Testis (tissue), 3 donors: ENCODE measurements around the gene SRSF1. TPM values are rescaled to one million over a fixed set of nuclear protein-coding genes. Genes with fewer than 3 reads are reported as not detected.
A peak's percentile ranks its signal among the peaks of the same experiment; 100 is the strongest.

Experiments
- DNase-seq: peaks from one replicate; pipeline ENCODE4 v3.0.0-alpha.2; 2019
- H3K27ac ChIP-seq, 2 donors: fragments of 200-600 bp; sonication (generic); one replicate each; pipeline ENCODE4 v1.5.1; 2019
- H3K27me3 ChIP-seq: fragments of 200-600 bp; sonication (generic); one replicate; pipeline ENCODE4 v1.5.1; 2019
- H3K36me3 ChIP-seq: fragments of 200-600 bp; sonication (generic); one replicate; pipeline ENCODE4 v1.5.1; 2017; ENCODE audit warnings: low read depth; ENCODE audit errors: missing control alignments
- H3K4me1 ChIP-seq: fragments of 200-600 bp; sonication (generic); one replicate; pipeline ENCODE4 v1.5.1; 2019
- H3K4me3 ChIP-seq, 2 donors: fragments of 200-600 bp; sonication (generic); one replicate each; pipeline ENCODE4 v1.5.1; 2017 to 2019
- H3K9me3 ChIP-seq: fragments of 200-600 bp; sonication (generic); one replicate; pipeline ENCODE4 v1.5.1; 2017
- CTCF ChIP-seq, 3 experiments: fragments of 450-650 bp in 2 of 3; fragments of 200-600 bp in 1 of 3; sonication (generic) in 1 of 3; IDR thresholded peaks; one replicate each; pipeline ENCODE4 v1.5.1; 2016 to 2019; ENCODE audit warnings: antibody characterized with exemption in 3 of 3, mild to moderate bottlenecking in 2 of 3, moderate library complexity in 1 of 3
- POLR2A ChIP-seq: fragments of 450-650 bp; IDR thresholded peaks from one replicate; pipeline ENCODE4 v1.6.1; 2017; ENCODE audit warnings: antibody characterized with exemption, mild to moderate bottlenecking, moderate library complexity
- WGBS, 2 donors: methylation state at CpG; one replicate each; pipeline ENCODE4 v1.1.5; 2018; 5-methylcytosine and 5-hydroxymethylcytosine counted together
- intact Hi-C: fragments of 100-400 bp; cut with DNase I; formaldehyde crosslinking; loops from one replicate; pipeline ENCODE4 v1.15.1; 2023; ENCODE audit warnings: low total_unique reads
- polyA plus RNA-seq: library from polyadenylated mRNA; stranded (reverse); fragments of 350-450 nt; fragmentation: Illumina TruSeq; extraction: RNeasy Lipid Tissue Mini Kit (QIAGEN cat#74804); gene quantifications from one replicate; pipeline ENCODE4 v1.2.3, GENCODE V29; 2014; ENCODE audit warnings: low read depth, low replicate concordance; ENCODE audit not compliant: insufficient read depth
- total RNA-seq, 2 donors: library from RNA; depleted of rRNA; stranded (reverse); fragments of >200 nt; gene quantifications; one replicate each; pipeline ENCODE4 v1.2.3, GENCODE V29; 2016

The SRSF1 gene
- total and polyA plus RNA-seq, 3 donors from 2014 or later, result 128 to 159 (median 150) TPM

DNA sequence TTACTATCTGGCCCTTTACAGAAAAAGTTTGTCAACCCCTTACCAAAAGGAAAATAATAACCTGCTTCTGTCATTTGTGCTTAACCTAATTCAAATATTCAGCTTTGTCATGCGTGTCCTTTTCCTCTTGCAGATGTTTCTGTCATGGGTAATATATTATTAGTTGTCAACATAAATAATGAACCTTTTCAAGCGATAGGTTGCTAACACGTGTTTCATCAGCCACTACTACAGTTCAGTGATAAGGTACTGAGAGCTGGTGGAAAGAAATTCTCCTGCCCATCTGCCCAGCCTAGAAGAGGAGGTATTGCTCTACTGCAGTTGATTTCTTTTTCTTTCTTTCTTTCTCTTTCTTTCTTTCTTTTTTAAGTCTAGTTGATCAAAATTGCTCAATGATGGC lies 12.0 kb upstream of the SRSF1 start:
- Histone ChIP-seq H3K27ac (no peak overlapping the region), H3K4me3 (no peak overlapping the region), H3K36me3 (no peaks in the 10 kb centered on the region), H3K9me3 (no peaks in the 10 kb centered on the region), H3K4me1 (no peaks in the 10 kb centered on the region), H3K27me3 (no peaks in the 10 kb centered on the region)
- DNase-seq, result no peak
- 80 to 86% methylated on average over 3 of the region's 3 CpGs for WGBS, 2 donors
- TF ChIP-seq POLR2A (no peak), CTCF (IDR thresholded peaks at IDR 0.05) (no peak)
- intact Hi-C loops, result loop anchor here (10.0 kb wide), 1 partner anchor 66 kb away; the partner anchor contains the start of gene DYNLL2

DNA sequence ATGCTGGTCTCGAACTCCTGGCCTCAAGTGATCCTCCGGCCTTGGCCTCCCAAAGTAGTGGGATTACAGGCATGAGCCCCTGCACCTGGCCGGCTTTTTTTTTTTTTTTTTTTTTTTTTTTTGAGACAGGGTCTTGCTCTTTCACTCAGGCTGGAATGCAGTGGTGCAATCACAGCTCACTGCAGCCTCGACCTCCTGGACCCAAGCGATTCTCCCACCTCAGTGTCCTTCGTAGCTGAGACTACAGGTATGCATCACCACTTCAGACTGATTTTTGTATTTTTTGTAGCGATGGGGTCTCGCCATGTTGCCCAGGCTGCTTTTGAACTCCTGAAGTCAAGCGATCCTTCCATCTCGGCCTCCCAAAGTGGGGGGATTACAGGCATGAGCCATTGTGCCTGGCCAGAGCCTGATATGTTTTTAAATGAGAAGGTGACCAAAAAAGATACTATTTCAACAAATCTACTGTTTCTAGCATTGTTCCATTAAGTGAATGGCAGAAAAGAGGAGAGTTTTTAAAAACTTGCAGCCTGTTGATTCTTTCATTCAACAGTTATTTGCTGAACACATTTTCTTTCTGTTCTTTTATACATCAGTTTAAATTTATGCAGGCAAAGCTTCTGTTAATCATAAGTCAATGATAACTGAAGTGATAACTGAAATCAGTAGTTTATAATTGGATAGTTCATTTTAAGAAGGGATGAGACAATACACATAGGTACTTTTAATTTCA lies 3.2 kb upstream of the SRSF1 start:
- TF ChIP-seq POLR2A (no peak), CTCF (IDR thresholded peaks at IDR 0.05) (no peak)
- intact Hi-C loops, result loop anchor here (10.0 kb wide), 1 partner anchor 75 kb away; the partner anchor contains the start of gene DYNLL2
- WGBS, 2 donors, result 91 to 95% methylated on average over 10 of the region's 10 CpGs

GRCh38 chr17:58007781-58008706 lies 998 bp upstream of the SRSF1 start:
- H3K4me3 ChIP-seq, result peak overlapping the region; percentile 96
- no peaks in the 10 kb centered on the region for H3K27me3 ChIP-seq
- peaks cover 18% of the 10 kb centered on the region for H3K4me1 ChIP-seq
- no peak for TF ChIP-seq CTCF (IDR thresholded peaks at IDR 0.05)
- TF ChIP-seq POLR2A, result no peak
- intact Hi-C loops, result no loop called here
- H3K36me3 ChIP-seq, result no peaks in the 10 kb centered on the region
- H3K9me3 ChIP-seq, result no peaks in the 10 kb centered on the region
- no peak for DNase-seq
- WGBS, 2 donors, result 17 to 22% methylated on average over 43 to 47 of the region's 47 CpGs
- peak overlapping the region in 1 of 2 donors; percentile 99 for H3K27ac ChIP-seq

More for the DNA sequence above, 3.2 kb upstream of the SRSF1 start:
- Histone ChIP-seq H3K27ac (no peak overlapping the region), H3K4me1 (peaks cover 13% of the 10 kb centered on the region), H3K36me3 (no peaks in the 10 kb centered on the region), H3K4me3 (no peak overlapping the region), H3K9me3 (no peaks in the 10 kb centered on the region), H3K27me3 (no peaks in the 10 kb centered on the region)
- DNase-seq, result no peak

DNA sequence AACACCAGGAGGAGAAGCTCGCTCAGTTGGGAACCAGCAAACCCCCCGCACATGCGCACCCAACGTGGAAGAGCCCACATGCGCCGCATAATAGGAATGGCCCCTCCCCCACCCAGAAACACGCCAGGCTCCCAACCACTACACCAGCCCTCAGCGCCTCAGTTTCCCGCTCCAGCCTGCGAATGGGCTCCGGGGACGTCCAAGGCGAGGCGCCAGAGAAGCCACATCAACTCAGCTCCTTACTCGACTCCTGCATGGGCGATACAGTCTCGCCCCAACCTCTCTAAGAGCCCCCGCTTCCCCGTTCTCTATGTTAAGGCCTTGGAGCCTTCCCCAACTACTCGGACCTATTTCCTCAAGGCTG lies 504 bp downstream of the SRSF1 start:
- H3K9me3 ChIP-seq, result no peaks in the 10 kb centered on the region
- peak overlapping the region; percentile 99 for H3K27ac ChIP-seq
- peak; percentile 93 for DNase-seq
- intact Hi-C loops, result no loop called here
- TF ChIP-seq CTCF (IDR thresholded peaks at IDR 0.05), result no peak
- no peak for TF ChIP-seq POLR2A
- H3K27me3 ChIP-seq, result no peaks in the 10 kb centered on the region
- no peaks in the 10 kb centered on the region for H3K36me3 ChIP-seq
- H3K4me3 ChIP-seq, result peak overlapping the region; percentile 96
- whole genome bisulfite sequencing, 2 donors, result 0% methylated on average over 11 to 20 of the region's 20 CpGs
- peaks cover 18% of the 10 kb centered on the region for H3K4me1 ChIP-seq
